GM19372 (cell line): Measurements from ENCODE around the gene PRKCSH.

Source experiments
- ATAC-seq: cut with Tn5 transposase; IDR thresholded peaks from one replicate; pipeline ENCODE4 v1.9.1; 2021; ENCODE audit warnings: mild to moderate bottlenecking, low read depth, moderate library complexity; ENCODE audit not compliant: unreplicated experiment

PRKCSH gene

GRCh38 chr19:11495481-11495880 lies 60.0 kb downstream of the PRKCSH start:
- ATAC-seq = no peak

- no peak for ATAC-seq
Observed at GRCh38 chr19:11495885-11496284, 60.5 kb downstream of the PRKCSH start.

GRCh38 chr19:11496391-11497163 lies 61.1 kb downstream of the PRKCSH start:
- no peak for ATAC-seq

GRCh38 chr19:11499220-11499726 lies 63.8 kb downstream of the PRKCSH start:
- ATAC-seq = no peak

GRCh38 chr19:11499890-11500420 lies 64.5 kb downstream of the PRKCSH start:
- no peak for ATAC-seq
